ENCODE data around the gene GVQW3. TPM values are rescaled to one million over a fixed set of nuclear protein-coding genes. Genes with fewer than 3 reads are reported as not detected.

GVQW3 gene
- total RNA-seq, 1 donor from 2014 or later, result 19.9 TPM

Small RNA genes within 50 kb of the gene (small RNA-seq; reads per million reads assigned to genes)
- gene RF00019 (ENCODE audit: low replicate concordance), result not detected

Other genes with a start within 250 kb of the GVQW3 start
- gene WNT11, start 174.8 kb upstream of the GVQW3 start, total RNA-seq, result 6.4 TPM
- gene THAP12, start 191 bp upstream of the GVQW3 start, total RNA-seq, result 51.6 TPM
- gene EMSY, start 63.7 kb downstream of the GVQW3 start, total RNA-seq, result 27.0 TPM